Measurements from ENCODE around the gene MRPS2. TPM values are rescaled to one million over a fixed set of nuclear protein-coding genes. Genes with fewer than 3 reads are reported as not detected.

MRPS2 gene
- total RNA-seq, 1 experiment from 2014 or later, result 65.5 TPM

GRCh38 chr9:135523521-135524129, 23.1 kb downstream of the MRPS2 start:
- H3K4me3 Mint-ChIP-seq (ENCODE audit: unreplicated experiment), result no peak overlapping the region
- intact Hi-C loops (cut with micrococcal nuclease; ENCODE audit: unreplicated experiment), result no loop called here
- no peak overlapping the region for H3K4me3 ChIP-seq (ENCODE audit: low read depth, low read length)
- H3K36me3 Mint-ChIP-seq (ENCODE audit: insufficient read depth, unreplicated experiment), result no peaks in the 10 kb centered on the region
- H3K4me1 Mint-ChIP-seq (ENCODE audit: low read depth, unreplicated experiment), result no peaks in the 10 kb centered on the region
- DNase-seq, result no peak
- no peaks in the 10 kb centered on the region for H3K4me1 ChIP-seq
- no TSS peak for BruUV-seq (replicated peaks)
- H3K9me3 ChIP-seq, result no peaks in the 10 kb centered on the region
- H3K27ac Mint-ChIP-seq (ENCODE audit: unreplicated experiment), result no peak overlapping the region
- TF ChIP-seq CTCF (IDR thresholded peaks at IDR 0.05; ENCODE audit: insufficient read depth in 1 of 2, low read depth in 1 of 2, low read length in 1 of 2, severe bottlenecking in 1 of 2, unreplicated experiment in 1 of 2), result no peak
- H3K9me3 Mint-ChIP-seq (ENCODE audit: unreplicated experiment), result no peaks in the 10 kb centered on the region
- CTCF ChIA-PET, result no interaction called here
- POLR2A ChIA-PET, result no interaction called here
- peaks cover 8% of the 10 kb centered on the region for H3K27me3 Mint-ChIP-seq (ENCODE audit: insufficient read depth, unreplicated experiment)
- H3K36me3 ChIP-seq (ENCODE audit: control insufficient read depth, insufficient read depth, low read length), result no peaks in the 10 kb centered on the region
- no peaks in the 10 kb centered on the region for H3K27me3 ChIP-seq (replicated peaks; ENCODE audit: control insufficient read depth, insufficient read depth, low read length)

- no TSS peak for BruUV-seq (replicated peaks)
- Mint-ChIP-seq H3K4me3 (ENCODE audit: unreplicated experiment) (no peak overlapping the region), H3K27me3 (ENCODE audit: insufficient read depth, unreplicated experiment) (peaks cover 6% of the 10 kb centered on the region), H3K36me3 (ENCODE audit: insufficient read depth, unreplicated experiment) (no peaks in the 10 kb centered on the region), H3K27ac (ENCODE audit: unreplicated experiment) (no peak overlapping the region), H3K4me1 (ENCODE audit: low read depth, unreplicated experiment) (no peaks in the 10 kb centered on the region), H3K9me3 (ENCODE audit: unreplicated experiment) (no peaks in the 10 kb centered on the region)
- CTCF ChIA-PET, result no interaction called here
- DNase-seq, result no peak
- Histone ChIP-seq H3K9me3 (no peaks in the 10 kb centered on the region), H3K27me3 (replicated peaks; ENCODE audit: control insufficient read depth, insufficient read depth, low read length) (no peaks in the 10 kb centered on the region), H3K4me1 (no peaks in the 10 kb centered on the region), H3K36me3 (ENCODE audit: control insufficient read depth, insufficient read depth, low read length) (no peaks in the 10 kb centered on the region), H3K4me3 (ENCODE audit: low read depth, low read length) (no peak overlapping the region)
- POLR2A ChIA-PET, result no interaction called here
- TF ChIP-seq CTCF (IDR thresholded peaks at IDR 0.05; ENCODE audit: insufficient read depth in 1 of 2, low read depth in 1 of 2, low read length in 1 of 2, severe bottlenecking in 1 of 2, unreplicated experiment in 1 of 2), result no peak
- intact Hi-C loops (cut with micrococcal nuclease; ENCODE audit: unreplicated experiment), result no loop called here
Measured at GRCh38 chr9:135524130-135524861, 23.8 kb downstream of the MRPS2 start.

GRCh38 chr9:135525241-135526088, 25.0 kb downstream of the MRPS2 start:
- no TSS peak for BruUV-seq (replicated peaks)
- H3K27me3 ChIP-seq (replicated peaks; ENCODE audit: control insufficient read depth, insufficient read depth, low read length), result no peaks in the 10 kb centered on the region
- no peaks in the 10 kb centered on the region for H3K36me3 ChIP-seq (ENCODE audit: control insufficient read depth, insufficient read depth, low read length)
- no peaks in the 10 kb centered on the region for H3K27me3 Mint-ChIP-seq (ENCODE audit: insufficient read depth, unreplicated experiment)
- no peaks in the 10 kb centered on the region for H3K4me1 Mint-ChIP-seq (ENCODE audit: low read depth, unreplicated experiment)
- H3K36me3 Mint-ChIP-seq (ENCODE audit: insufficient read depth, unreplicated experiment), result no peaks in the 10 kb centered on the region
- no peaks in the 10 kb centered on the region for H3K9me3 Mint-ChIP-seq (ENCODE audit: unreplicated experiment)
- H3K4me1 ChIP-seq, result no peaks in the 10 kb centered on the region
- no peaks in the 10 kb centered on the region for H3K9me3 ChIP-seq
- POLR2A ChIA-PET, result no interaction called here
- intact Hi-C loops (cut with micrococcal nuclease; ENCODE audit: unreplicated experiment), result no loop called here
- CTCF ChIA-PET, result no interaction called here
- H3K4me3 Mint-ChIP-seq (ENCODE audit: unreplicated experiment), result no peak overlapping the region
- no peak for DNase-seq
- H3K27ac Mint-ChIP-seq (ENCODE audit: unreplicated experiment), result no peak overlapping the region
- no peak for TF ChIP-seq CTCF (IDR thresholded peaks at IDR 0.05; ENCODE audit: insufficient read depth in 1 of 2, low read depth in 1 of 2, low read length in 1 of 2, severe bottlenecking in 1 of 2, unreplicated experiment in 1 of 2)
- no peak overlapping the region for H3K4me3 ChIP-seq (ENCODE audit: low read depth, low read length)

All from Caco-2 (cell line).